Activated CD8-positive, alpha-beta memory T cell treated with anti-CD3 and anti-CD28 coated beads, Interleukin-2, amount 50 U/mL, for 1 hour (primary cell): ENCODE results near the gene CEBPA.
"Not testable (repeated sequence)": the region's sequence is repeated elsewhere in the genome, so short reads cannot be mapped to it uniquely, and the experiment has no call there.

Source experiments
- DNase-seq: peaks from one replicate; pipeline ENCODE4 v3.0.0-alpha.2; 2020; ENCODE audit errors: extremely low read depth

CEBPA gene

DNA sequence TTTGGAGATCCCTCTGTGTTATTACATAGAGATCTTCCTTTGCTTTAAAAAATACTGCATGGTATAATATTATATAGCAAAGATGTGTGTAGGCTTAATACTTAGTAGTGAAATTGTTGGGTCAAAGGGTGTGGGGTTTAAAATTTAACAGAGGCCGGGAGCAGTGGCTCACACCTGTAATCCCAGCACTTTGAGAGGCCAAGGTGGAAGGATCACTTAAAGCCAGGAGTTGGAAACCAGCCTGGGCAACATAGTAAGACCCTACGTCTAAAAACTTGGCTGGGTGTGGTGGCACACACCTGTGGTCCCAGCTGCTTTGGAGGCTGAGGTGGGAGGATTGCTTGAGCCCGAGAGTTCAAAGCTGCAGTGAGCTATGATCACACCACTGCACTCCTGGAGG is 22.3 kb upstream of the CEBPA start:
- DNase-seq = no peak

DNA sequence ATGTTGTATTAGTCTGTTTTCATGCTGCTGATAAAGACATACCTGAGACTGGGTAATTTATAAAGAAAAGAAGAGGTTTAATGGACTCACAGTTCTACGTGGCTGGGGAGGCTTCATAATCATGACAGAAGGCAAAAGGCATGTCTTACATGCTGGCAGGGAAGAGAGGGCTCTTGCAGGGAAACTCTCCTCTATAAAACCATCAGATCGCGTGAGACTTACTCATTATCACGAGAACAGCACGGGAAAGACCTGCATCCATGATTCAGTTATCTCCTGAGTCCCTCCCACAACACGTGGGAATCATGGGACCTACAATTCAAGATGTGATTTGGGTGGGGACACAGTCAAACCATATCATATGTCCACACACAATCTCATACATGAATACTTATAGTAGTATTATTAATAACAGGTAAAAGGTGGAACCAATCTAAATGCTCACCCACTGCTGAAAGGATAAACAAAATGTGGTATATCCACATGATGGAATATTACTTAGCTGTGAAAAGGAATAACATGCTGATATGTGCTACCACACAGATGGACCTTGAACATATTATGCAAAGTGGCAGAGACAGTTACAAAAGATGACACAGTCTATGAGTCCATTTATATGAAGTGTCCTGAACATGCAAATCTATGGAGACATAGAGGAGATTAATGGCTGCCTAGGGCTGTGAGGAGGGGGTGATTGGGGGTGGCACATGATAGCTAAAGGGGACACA is 20.9 kb upstream of the CEBPA start:
- DNase-seq = no peak

DNA sequence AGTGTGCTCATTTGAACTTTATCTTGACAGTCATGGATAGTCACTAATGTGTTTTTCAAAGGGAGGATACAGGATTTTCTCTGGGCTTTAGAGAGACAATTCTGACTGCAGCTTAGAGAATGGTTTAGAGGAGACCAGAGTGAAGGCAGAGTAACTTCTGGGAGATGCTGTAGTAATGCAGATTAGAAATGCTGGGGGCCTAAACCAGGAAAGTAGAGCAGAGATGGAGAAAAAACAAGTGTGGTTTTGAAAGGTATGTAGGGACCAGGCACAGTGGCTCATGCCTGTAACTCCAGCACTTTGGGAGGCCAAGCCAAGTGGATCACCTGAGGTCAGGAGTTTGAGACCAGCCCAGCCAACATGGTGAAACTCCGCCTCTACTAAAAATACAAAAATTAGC is 18.3 kb upstream of the CEBPA start:
- DNase-seq = no peak

DNA sequence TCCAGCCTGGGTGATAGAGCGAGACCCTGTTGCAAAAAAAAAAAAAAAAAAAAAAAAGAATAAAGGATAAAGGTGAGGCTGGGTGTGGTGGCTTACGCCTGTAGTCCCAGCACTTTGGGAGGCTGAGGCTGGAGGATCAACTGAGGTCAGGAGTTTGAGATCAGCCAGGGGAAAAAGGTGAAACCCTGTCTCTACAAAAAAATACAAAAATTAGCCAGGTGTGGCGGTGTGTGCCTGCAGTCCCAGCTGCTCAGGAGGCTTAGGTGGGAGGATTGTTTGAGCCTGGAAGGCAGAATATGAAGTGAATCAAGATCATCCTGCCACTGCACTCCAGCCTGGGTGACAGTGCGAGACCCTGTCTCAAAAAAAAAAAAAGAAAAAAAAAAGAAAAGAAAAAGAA is 15.7 kb upstream of the CEBPA start:
- DNase-seq = not testable (repeated sequence)

DNA sequence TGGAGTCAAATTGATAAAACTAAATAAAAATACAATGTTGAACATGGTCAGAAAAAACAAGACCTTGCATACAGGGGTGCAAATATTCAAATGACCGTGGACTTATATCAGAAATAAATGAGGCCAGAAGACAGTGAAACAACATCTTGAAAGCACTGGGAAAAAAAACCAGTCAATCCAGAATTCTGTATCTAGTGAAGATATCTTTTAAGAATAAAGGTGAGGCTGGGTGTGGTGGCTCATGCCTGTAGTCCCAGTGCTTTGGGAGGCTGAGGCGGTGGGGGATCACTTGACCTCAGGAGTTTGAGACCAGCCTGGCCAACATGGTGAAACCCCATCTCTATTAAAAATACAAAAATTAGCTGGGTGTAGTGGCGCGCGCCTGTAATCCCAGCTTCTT is 15.2 kb upstream of the CEBPA start:
- DNase-seq = no peak

DNA sequence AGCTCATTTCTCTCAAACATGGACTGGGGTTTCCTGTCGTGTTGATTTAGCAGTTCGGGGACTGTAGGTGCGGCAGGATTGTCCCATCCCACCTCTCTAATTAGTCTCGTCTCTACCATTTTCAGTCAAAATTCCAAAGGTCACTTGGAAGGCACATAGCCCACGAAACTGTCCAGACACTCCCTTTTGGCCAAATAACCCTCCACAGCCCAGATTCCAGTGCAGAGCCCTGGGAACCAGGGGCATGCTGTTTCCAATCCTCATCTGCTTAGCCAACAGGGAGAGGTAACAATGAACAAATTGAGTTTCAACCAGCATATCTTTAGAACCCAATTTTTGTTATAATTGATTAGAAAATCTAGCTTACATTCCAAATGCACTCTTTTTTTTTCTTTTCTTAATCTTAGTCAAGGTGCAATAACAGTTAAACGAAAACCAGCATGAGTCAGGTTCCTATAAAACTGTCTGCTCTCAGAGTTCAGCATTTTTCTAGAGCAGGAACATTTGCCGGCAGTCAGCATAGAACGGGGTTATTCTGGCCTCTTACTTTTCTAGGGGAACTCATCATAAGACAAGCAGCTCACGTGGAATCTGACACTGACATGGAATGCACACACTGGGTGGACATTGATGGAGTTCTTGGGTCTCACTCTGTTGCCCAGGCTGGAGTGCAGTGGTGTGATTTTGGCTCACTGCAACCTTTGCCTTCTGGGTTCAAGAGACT is 14.4 kb upstream of the CEBPA start:
- DNase-seq = no peak

DNA sequence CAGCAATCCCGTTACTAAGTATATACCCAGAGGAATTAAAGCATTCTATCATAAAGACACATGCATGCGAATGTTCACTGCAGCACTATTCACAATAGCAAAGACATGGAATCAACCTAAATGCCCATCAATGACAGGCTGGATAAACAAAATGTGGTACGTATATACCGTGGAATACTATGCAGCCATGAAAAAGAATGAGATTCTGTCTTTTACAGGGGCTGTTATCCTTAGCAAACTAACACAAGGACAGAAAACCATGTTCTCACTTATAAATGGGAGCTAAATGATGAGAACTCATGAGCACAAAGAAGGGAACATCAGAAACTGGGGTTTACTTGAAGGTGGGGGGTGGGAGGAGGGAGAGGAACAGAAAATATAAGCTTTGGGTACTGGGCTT is 10.5 kb upstream of the CEBPA start:
- not testable (repeated sequence) for DNase-seq

DNA sequence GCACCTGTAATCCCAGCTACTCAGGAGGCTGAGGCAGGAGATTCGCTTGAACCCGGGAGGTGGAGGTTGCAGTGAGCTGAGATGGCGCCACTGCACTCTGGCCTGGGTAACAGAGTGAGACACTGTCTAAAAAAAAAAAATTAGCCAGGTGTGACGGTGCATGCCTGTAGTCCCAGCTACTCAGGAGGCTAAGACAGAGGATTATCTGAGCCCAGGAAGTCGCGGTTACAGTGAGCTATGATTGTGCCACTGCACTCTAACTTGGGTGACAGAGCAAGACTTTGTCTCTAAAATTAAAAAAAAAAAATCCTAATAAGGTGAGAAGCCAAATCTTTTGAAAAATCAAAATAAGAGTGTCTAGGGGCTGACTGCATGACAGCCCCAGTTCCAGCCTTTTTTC is 9.7 kb upstream of the CEBPA start:
- DNase-seq = no peak

DNA sequence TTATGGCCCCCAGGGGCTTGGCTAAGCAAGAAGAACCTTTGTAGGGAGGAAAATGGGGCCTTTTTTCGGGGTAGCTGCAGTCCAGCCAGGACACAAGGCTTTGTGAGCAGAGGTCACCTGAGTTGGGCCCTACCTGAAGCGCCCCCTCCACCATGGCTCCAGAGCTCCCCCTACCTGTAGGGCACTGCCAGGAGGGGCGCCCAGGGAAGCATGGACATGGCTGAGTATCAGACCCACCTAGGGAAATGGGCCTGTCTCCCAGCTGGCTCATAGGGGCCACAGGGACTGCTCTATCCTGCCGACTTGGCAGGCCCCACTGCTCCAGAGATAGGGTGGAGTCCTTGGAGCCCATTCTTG is 9.0 kb upstream of the CEBPA start:
- DNase-seq = no peak

DNA sequence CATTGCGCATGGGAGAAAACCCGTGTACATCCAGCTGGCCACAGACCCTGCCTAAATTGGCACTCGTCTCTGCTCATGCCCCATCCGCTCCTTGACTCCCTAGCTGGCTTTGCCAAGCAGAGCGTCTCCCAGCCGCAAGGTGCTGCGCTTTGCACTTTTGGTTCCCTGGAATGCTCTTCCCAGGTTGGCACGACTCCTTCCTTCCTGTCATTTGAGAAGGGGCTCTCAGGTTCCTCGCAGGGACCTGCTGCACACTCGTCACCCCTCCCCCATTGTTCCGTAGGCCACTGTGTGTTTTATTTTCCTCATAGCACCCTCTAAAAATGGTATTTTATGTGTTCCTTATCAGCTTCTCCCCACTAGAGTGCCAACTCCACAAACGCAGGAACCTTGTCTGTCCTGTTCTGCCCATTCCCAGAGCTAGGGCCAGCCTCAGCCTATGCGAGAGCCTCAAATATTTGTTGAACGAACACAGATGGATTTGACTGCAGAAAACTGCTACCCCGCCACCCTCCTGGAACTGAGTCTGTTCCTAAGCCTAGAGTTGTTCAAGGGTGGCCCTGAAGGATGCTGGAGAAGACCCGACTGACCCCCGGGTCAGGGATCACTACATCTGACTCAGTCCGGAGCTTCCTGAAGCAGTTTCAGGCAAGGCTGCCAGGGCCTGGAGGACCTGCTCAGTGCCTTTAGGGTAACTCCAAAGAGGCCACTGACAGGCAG is 8.4 kb upstream of the CEBPA start:
- DNase-seq = no peak

DNA sequence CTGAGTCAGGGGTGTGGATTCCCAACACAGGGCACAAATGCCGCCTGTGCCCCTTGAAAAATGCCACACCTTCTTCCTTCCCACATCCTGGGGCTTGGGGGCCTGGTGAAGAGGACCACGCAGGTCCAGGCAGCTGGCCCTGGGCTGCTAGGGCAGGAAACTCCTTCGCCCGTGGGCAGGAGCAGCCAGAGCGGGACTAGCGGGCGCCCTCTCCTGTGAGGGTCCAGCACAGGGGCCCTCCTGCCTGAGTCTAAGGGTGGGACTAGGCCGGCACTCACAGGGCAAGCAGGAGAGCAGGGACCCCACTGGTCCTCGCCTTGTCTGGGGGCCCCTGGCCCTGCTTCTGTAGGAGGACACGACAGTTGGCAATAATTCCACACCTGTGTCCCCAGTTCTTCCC is 7.5 kb upstream of the CEBPA start:
- DNase-seq = no peak

DNA sequence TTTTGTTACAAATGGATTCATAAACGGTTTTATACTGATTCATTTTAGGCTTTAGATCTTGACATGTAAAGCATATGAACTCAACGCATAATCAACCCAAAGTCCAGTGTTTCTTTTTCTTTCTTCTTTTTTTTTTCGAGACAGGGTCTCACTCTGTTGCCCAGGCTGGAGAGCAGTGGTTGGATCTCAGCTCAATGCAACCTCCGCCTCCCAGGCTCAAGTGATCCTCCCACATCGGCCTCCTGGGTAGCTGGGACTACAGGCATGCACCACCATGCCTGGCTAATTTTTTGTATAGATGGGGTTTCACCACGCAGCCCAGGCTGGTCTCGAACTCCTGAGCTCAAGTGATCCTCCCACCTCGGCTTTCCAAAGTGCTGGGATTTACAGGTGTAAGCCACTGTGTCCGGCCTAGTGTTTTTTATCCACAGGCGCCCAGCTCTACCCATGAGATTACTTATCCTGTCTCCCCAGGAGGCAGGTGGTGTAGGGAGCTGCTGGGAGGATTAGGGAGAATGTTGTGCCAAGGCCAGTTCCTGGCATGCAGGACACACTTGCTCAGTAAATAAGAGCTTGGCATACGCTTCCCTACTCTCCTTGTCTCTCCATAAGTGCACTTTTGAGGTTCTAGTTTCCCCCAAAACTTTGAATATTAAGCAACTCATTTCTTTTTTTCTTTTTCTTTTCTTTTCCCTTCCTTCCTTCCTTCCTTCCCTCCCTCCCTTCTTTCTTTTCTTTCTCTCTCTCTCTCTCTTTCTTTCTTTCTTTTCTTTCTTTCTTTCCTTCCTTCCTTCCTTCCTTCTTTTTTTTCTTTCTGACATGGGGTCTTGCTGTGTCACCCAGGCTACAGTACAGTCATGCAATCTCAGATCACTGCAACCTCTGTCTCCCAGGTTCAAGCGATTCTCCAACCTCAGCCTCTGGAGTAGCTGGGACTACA is 4.8 kb upstream of the CEBPA start:
- no peak for DNase-seq

DNA sequence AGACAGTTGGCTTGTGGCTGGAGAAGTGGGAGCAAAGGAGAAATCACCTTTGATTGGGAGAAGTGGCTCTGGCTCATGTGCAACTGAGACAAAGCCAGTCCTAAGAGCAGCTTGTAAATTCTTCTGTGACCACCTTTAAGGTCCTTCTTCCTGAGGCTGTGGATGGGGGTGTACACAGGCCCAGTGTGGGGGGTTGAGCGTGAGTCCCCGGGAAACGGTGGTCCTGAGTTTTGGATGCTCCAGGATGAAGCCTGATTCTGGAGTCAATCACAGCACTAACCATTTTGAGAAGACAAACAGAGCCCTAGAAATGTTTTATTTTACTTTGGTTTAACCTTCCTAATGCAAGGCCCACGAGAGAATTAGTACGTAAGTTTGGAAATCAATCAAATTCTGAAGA is 3.9 kb upstream of the CEBPA start:
- no peak for DNase-seq

DNA sequence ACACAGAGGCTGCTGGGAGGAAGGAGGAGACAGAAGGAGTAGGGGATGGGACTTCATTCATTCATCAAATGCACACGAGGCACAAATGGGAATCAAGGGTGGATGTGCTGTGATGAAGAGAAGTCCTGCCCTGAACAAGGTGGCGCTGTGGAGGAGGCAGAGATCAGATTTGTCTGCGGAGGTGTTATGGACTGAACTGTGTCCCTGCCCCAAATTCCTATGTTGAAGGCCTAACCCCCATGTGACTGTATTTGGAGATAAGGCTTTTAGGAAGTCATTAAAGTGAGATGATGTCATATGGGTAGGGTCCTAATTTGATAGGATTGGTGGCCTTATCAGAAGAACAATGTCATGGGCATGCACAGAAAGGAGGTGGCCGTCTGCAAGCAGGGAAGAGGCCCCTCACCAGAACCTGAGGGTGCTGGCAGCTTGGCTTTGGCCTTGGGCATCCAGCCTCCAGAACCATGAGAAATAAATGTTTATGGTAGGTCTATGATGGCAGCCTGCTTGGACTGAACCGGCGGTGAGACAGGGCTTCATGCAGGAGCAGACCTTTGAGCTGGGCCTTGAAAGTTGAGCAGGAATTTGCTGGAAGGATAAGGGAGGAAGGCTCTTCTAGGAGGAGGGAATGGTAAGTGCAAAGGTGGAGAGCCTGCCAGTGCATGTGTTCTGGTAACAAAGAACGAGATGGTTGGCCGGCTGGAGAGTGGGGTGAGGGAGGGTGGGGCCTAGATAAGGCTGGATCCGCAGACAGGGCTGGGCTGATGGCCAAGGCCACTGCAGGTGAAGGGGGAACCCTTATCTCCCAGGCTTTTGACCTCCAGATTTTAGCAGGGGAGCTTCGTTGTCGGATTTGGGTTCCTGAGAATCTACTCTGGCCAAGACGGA is 2.7 kb upstream of the CEBPA start:
- no peak for DNase-seq

DNA sequence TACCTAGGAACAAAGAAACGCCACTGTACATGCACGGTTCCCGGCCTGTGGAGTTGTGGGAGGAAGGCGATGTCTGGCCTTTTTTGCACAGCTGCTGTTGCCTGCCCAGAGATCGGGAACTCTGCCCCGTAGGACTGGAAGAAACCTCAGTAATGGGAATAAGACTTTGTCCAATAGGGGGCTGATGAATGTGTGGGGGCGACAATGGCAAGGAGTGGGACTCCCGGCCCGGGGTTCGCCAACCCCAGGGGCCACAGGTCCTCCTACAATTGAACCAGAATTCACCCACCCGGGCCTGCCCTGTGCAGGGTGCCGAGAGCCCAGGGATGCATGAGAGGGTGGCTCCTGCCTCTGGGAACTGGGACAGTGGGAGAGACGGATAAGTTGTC is 2.0 kb upstream of the CEBPA start:
- DNase-seq = no peak

DNA sequence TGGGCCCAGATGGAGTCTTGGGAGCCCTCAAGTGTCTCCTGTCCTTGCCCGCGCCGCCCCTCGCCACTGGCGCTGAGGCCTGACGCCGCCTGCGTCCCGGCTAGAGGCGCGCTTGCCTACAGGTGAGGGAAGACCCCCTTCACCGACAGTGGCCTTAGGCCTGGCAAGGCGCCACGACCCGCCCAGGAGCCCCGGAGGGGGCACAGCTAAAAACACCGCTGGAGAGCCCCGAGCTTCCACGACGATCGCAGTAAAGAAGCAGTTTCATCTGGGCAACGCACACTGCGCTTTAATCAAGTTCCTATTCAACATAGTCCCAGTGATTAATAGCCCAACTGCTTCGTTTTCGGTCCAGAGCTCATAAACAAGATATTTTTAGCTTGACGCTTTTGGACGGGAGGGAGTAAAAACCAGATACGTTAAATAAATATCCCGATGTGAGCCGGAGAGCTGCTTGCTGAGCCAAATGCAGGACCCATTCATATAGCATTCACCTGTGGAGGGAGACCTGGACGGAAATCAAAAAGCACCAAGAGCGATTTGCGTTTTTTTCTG is 1.5 kb upstream of the CEBPA start:
- no peak for DNase-seq

DNA sequence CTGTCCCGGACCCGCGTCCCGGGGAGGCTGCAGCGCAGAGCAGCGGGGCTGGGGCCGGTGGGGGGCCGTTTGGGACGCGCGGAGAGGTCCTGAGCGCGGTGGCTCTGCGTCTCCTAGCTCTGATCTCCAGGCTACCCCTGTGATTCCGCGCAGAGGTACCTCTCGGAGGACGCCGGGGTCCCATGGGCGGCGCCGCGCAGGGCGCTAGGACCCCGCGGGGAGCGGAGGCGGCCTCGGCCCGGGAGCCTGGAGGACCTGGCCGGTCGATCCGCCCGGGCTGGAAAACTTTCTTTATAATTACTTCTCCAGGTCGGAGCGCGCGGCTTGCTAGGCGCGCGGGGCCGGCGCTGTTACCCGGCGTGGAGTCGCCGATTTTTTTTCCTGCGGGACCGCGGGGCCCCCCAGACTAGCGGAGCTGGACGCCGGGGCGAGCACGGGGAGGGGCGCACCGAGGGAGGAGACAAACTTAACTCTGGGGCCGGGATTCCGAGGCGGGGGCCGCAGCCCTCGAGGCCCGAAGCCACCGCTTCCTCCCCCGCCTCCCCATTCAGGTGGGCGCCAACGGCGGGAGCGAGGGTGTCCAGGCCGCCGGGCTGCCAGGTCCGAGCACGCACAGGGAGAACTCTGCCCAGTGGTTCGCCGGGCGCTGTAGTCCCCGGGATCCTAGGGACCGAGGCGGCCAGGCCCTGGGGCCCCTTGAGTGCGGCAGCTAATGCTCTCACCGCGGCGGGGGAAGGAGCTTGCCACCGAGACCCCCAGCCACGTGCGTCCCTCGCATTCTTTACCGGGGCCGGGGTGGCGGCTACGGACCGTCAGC is 848 bp upstream of the CEBPA start:
- no peak for DNase-seq

DNA sequence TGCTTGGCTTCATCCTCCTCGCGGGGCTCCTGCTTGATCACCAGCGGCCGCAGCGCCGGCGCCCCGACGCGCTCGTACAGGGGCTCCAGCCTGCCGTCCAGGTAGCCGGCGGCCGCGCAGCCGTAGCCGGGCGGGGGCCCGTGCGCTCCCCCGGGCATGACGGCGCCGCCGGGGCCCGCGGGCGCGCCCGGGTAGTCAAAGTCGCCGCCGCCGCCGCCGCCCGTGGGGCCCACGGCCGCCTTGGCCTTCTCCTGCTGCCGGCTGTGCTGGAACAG is 497 bp downstream of the CEBPA start:
- DNase-seq = no peak

DNA sequence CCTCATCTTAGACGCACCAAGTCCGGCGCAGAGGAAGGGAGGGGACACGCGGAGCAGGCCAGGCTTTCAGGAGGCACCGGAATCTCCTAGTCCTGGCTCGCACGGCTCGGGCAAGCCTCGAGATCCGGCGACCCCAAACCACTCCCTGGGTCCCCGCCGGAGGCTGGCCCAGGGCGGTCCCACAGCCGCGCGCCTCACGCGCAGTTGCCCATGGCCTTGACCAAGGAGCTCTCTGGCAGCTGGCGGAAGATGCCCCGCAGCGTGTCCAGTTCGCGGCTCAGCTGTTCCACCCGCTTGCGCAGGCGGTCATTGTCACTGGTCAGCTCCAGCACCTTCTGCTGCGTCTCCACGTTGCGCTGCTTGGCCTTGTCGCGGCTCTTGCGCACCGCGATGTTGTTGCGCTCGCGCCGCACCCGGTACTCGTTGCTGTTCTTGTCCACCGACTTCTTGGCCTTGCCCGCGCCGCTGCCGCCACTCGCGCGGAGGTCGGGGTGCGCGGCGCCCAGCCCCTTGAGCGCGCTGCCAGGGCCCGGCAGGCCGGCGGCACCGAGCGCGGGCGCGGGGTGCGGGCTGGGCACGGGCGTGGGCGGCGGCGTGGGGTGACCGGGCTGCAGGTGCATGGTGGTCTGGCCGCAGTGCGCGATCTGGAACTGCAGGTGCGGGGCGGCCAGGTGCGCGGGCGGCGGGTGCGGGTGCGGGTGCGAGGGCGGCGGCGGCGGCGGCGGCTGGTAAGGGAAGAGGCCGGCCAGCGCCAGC is 1.0 kb downstream of the CEBPA start:
- DNase-seq = no peak

DNA sequence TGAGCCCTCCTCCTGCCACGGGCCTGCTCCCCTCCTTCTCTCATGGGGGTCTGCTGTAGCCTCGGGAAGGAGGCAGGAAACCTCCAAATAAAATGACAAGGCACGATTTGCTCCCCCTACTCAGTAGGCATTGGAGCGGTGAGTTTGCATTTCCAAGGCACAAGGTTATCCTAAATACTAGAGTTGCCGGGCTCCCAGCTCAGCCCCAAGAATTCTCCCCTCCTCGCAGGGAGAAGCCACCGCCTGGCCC is 1.5 kb downstream of the CEBPA start:
- DNase-seq = no peak
